PC-9 (cell line): ENCODE results near the gene NIPAL3. TPM values are rescaled to one million over a fixed set of nuclear protein-coding genes. Genes with fewer than 3 reads are reported as not detected.

Experiments used
- BruUV-seq: library from RNA; stranded (reverse); fragments of 400-500 nt; replicated peaks from 2 replicates; lab custom pipeline; 2021; lab: Mats Ljungman, UMichigan
- CTCF ChIA-PET: fragments of 300-600 bp; sonication (Branson Sonifier 250); formaldehyde crosslinking; loops from one replicate; lab custom pipeline; 2022; ENCODE audit warnings: antibody characterized with exemption; lab: Charles Lee
- POLR2A ChIA-PET: fragments of 300-600 bp; sonication (Branson Sonifier 250); formaldehyde crosslinking; loops from one replicate; lab custom pipeline; 2022; ENCODE audit warnings: antibody characterized with exemption; ENCODE audit not compliant: unreplicated experiment; lab: Charles Lee
- DNase-seq, 2 experiments: peaks; one replicate each; pipeline versions ENCODE4 v3.0.0 to v3.0.0-alpha.2; 2015 to 2022; ENCODE audit warnings: mixed read lengths in 1 of 2
- H2AFZ ChIP-seq: fragments of 200-600 bp; sonication (generic); 2 replicates; pipeline ENCODE4 v1.8.1; 2017; ENCODE audit warnings: antibody characterized with exemption
- H3F3A ChIP-seq: fragments of 200-600 bp; sonication (generic); 2 replicates; pipeline ENCODE4 v1.8.1; 2017; ENCODE audit warnings: antibody characterized with exemption, mild to moderate bottlenecking, low read depth; ENCODE audit not compliant: insufficient read depth
- H3K27ac ChIP-seq: fragments of 200-600 bp; sonication (generic); 2 replicates; pipeline ENCODE4 v1.6.1; 2016; ENCODE audit warnings: mixed run types
- H3K27me3 ChIP-seq: fragments of 200-600 bp; sonication (generic); 2 replicates; pipeline ENCODE4 v1.6.1; 2016; ENCODE audit warnings: low read depth, mixed run types; ENCODE audit not compliant: insufficient read depth
- H3K36me3 ChIP-seq: fragments of 200-600 bp; sonication (generic); 2 replicates; pipeline ENCODE4 v1.6.1; 2016; ENCODE audit warnings: low read depth, mixed run types
- H3K4me1 ChIP-seq: fragments of 200-600 bp; sonication (generic); replicated peaks from 2 replicates; pipeline ENCODE4 v1.6.1; 2016; ENCODE audit warnings: mixed run types; ENCODE audit not compliant: insufficient read depth
- H3K4me2 ChIP-seq: fragments of 200-600 bp; sonication (generic); 2 replicates; pipeline ENCODE4 v1.6.1; 2017; ENCODE audit warnings: mixed run types
- H3K4me3 ChIP-seq: fragments of 200-600 bp; sonication (generic); 2 replicates; pipeline ENCODE4 v1.6.1; 2016; ENCODE audit warnings: mixed run types
- H3K79me2 ChIP-seq: fragments of 200-600 bp; sonication (generic); 2 replicates; pipeline ENCODE4 v1.6.1; 2017; ENCODE audit warnings: low read depth, mixed run types
- H3K9me2 ChIP-seq: fragments of 200-600 bp; sonication (generic); 2 replicates; pipeline ENCODE4 v1.8.1; 2017; ENCODE audit warnings: mild to moderate bottlenecking; ENCODE audit not compliant: insufficient read depth
- H3K9me3 ChIP-seq: fragments of 200-600 bp; sonication (generic); 2 replicates; pipeline ENCODE4 v1.8.1; 2016; ENCODE audit warnings: low read depth; ENCODE audit not compliant: insufficient read depth
- H4K20me1 ChIP-seq: fragments of 200-600 bp; sonication (generic); 2 replicates; pipeline ENCODE4 v1.8.1; 2017; ENCODE audit not compliant: insufficient read depth
- CTCF ChIP-seq: fragments of 200-600 bp; sonication (generic); conservative IDR thresholded peaks from 2 replicates; pipeline ENCODE4 v1.6.1; 2017; ENCODE audit warnings: mixed run types, antibody characterized with exemption, mild to moderate bottlenecking, moderate library complexity
- EZH2 ChIP-seq: fragments of 200-600 bp; sonication (generic); IDR thresholded peaks from 2 replicates; pipeline ENCODE4 v1.8.0; 2017; ENCODE audit warnings: antibody characterized with exemption, low read depth
- intact Hi-C: fragments of 100-400 bp; cut with micrococcal nuclease; formaldehyde crosslinking; loops from one replicate; pipeline ENCODE4 v1.10.0; 2022; ENCODE audit not compliant: unreplicated experiment
- total RNA-seq: library from RNA; stranded (reverse); gene quantifications from 2 replicates; pipeline ENCODE4 v1.2.3, GENCODE V29; 2021

Gene NIPAL3
- total RNA-seq, 1 experiment from 2014 or later = 42.0 TPM

GRCh38 chr1:24425922-24426321 is 10.3 kb downstream of the NIPAL3 start:
- Histone ChIP-seq H3K36me3 (no peaks in the 10 kb centered on the region), H3K9me3 (no peaks in the 10 kb centered on the region), H3K27ac (no peak overlapping the region), H3K9me2 (no peaks in the 10 kb centered on the region), H3K4me2 (no peak overlapping the region), H2AFZ (no peak overlapping the region), H3K27me3 (no peaks in the 10 kb centered on the region), H4K20me1 (no peaks in the 10 kb centered on the region), H3K4me3 (no peak overlapping the region), H3F3A (no peaks in the 10 kb centered on the region), H3K79me2 (no peaks in the 10 kb centered on the region), H3K4me1 (no peaks in the 10 kb centered on the region)
- ChIA-PET POLR2A (no interaction called here), CTCF (interaction anchor here (0.7 kb wide), 1 partner anchor 376 kb away, joined by 5 read pairs; no protein-coding TSS in a partner anchor)
- DNase-seq = no peak
- intact Hi-C loops = no loop called here
- no TSS peak for BruUV-seq
- TF ChIP-seq CTCF = no peak
- no peak for TF ChIP-seq EZH2

- ChIA-PET CTCF (no interaction called here), POLR2A (no interaction called here)
- Histone ChIP-seq H4K20me1 (no peaks in the 10 kb centered on the region), H3K9me3 (no peaks in the 10 kb centered on the region), H3K4me1 (no peaks in the 10 kb centered on the region), H3K36me3 (no peaks in the 10 kb centered on the region), H3K4me2 (no peak overlapping the region), H3K27me3 (no peaks in the 10 kb centered on the region), H3K27ac (no peak overlapping the region), H3F3A (no peaks in the 10 kb centered on the region), H3K4me3 (no peak overlapping the region), H2AFZ (no peak overlapping the region), H3K79me2 (no peaks in the 10 kb centered on the region), H3K9me2 (no peaks in the 10 kb centered on the region)
- BruUV-seq = no TSS peak
- DNase-seq = no peak
- intact Hi-C loops = no loop called here
- no peak for TF ChIP-seq EZH2
Observed at GRCh38 chr1:24426744-24427544, 11.3 kb downstream of the NIPAL3 start.

- Histone ChIP-seq H3K27ac (no peak overlapping the region), H2AFZ (no peak overlapping the region), H3K4me1 (no peaks in the 10 kb centered on the region), H3K9me2 (no peaks in the 10 kb centered on the region), H4K20me1 (no peaks in the 10 kb centered on the region), H3K27me3 (no peaks in the 10 kb centered on the region), H3K79me2 (no peaks in the 10 kb centered on the region), H3K36me3 (no peaks in the 10 kb centered on the region), H3K4me3 (no peak overlapping the region), H3K4me2 (no peak overlapping the region), H3K9me3 (no peaks in the 10 kb centered on the region), H3F3A (no peaks in the 10 kb centered on the region)
- TF ChIP-seq CTCF (no peak), EZH2 (no peak)
- POLR2A ChIA-PET = no interaction called here
- intact Hi-C loops = no loop called here
- BruUV-seq = no TSS peak
- DNase-seq = no peak
- CTCF ChIA-PET = no interaction called here
Observed at GRCh38 chr1:24427545-24427862, 11.9 kb downstream of the NIPAL3 start.
